GM23338 (cell line): Measurements from ENCODE around the gene RPL7A. TPM values are rescaled to one million over a fixed set of nuclear protein-coding genes. Genes with fewer than 3 reads are reported as not detected.

Source experiments
- JUNB ChIP-seq: IDR thresholded peaks from one replicate; pipeline ENCODE4 v1.6.1; 2016; ENCODE audit warnings: antibody characterized with exemption; ENCODE audit not compliant: unreplicated experiment
- polyA plus RNA-seq: library from polyadenylated mRNA; unstranded; fragments of >200 nt; fragmentation: Nextera tagmentation; extraction: Ambion mirVana; gene quantifications from 2 replicates; pipeline ENCODE4 v1.2.1, GENCODE V29; 2016
- total RNA-seq: library from RNA; depleted of rRNA; stranded (reverse); fragments of >200 nt; shearing (Covaris generic); gene quantifications from 2 replicates; pipeline ENCODE4 v1.2.3, GENCODE V29; 2014
- TF ChIP-seq, protein P1 (sequence below): IDR thresholded peaks from one replicate; pipeline ENCODE4 v1.6.1; 2018; ENCODE audit warnings: antibody characterized with exemption; ENCODE audit not compliant: unreplicated experiment
- TF ChIP-seq, protein P2 (sequence below): fragments of 250-450 bp; sonication (Bioruptor Pico); IDR thresholded peaks from 2 replicates; pipeline ENCODE4 v1.5.0; 2020; ENCODE audit warnings: mild to moderate bottlenecking, moderate library complexity
- TF ChIP-seq, protein P3 (sequence below), 2 experiments: fragments of 200-600 bp in 1 of 2; sonication (generic) in 1 of 2; conservative IDR thresholded peaks; 2 replicates each; pipeline versions ENCODE4 v1.5.1 to v1.6.1; 2016 to 2017; ENCODE audit warnings: antibody characterized with exemption in 2 of 2, low read depth in 2 of 2, mild to moderate bottlenecking in 2 of 2, moderate library complexity in 1 of 2

RPL7A gene
- total and polyA plus RNA-seq, 2 experiments from 2014 or later: 1,644 to 2,020 TPM

DNA sequence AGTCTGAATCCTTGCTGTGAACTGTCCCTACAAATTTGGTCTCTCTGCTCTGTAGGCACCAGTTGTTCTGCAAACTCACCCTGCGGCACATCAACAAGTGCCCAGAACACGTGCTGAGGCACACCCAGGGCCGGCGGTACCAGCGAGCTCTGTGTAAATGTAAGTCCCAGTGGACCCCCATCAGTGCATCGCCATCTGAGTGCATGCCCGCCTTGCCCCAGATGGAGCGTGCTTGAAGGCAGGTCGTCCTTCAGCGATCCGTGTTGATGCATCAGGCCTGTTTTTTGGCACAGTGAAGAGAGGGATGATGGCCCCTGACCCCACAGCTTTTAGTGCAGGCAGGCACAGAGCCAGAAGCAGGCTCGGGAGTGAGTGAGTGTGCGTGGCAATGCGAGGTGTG is 9.6 kb downstream of the RPL7A start (continued):
- TF ChIP-seq, protein P1, sequence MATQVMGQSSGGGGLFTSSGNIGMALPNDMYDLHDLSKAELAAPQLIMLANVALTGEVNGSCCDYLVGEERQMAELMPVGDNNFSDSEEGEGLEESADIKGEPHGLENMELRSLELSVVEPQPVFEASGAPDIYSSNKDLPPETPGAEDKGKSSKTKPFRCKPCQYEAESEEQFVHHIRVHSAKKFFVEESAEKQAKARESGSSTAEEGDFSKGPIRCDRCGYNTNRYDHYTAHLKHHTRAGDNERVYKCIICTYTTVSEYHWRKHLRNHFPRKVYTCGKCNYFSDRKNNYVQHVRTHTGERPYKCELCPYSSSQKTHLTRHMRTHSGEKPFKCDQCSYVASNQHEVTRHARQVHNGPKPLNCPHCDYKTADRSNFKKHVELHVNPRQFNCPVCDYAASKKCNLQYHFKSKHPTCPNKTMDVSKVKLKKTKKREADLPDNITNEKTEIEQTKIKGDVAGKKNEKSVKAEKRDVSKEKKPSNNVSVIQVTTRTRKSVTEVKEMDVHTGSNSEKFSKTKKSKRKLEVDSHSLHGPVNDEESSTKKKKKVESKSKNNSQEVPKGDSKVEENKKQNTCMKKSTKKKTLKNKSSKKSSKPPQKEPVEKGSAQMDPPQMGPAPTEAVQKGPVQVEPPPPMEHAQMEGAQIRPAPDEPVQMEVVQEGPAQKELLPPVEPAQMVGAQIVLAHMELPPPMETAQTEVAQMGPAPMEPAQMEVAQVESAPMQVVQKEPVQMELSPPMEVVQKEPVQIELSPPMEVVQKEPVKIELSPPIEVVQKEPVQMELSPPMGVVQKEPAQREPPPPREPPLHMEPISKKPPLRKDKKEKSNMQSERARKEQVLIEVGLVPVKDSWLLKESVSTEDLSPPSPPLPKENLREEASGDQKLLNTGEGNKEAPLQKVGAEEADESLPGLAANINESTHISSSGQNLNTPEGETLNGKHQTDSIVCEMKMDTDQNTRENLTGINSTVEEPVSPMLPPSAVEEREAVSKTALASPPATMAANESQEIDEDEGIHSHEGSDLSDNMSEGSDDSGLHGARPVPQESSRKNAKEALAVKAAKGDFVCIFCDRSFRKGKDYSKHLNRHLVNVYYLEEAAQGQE: no peak
- TF ChIP-seq, protein P2, sequence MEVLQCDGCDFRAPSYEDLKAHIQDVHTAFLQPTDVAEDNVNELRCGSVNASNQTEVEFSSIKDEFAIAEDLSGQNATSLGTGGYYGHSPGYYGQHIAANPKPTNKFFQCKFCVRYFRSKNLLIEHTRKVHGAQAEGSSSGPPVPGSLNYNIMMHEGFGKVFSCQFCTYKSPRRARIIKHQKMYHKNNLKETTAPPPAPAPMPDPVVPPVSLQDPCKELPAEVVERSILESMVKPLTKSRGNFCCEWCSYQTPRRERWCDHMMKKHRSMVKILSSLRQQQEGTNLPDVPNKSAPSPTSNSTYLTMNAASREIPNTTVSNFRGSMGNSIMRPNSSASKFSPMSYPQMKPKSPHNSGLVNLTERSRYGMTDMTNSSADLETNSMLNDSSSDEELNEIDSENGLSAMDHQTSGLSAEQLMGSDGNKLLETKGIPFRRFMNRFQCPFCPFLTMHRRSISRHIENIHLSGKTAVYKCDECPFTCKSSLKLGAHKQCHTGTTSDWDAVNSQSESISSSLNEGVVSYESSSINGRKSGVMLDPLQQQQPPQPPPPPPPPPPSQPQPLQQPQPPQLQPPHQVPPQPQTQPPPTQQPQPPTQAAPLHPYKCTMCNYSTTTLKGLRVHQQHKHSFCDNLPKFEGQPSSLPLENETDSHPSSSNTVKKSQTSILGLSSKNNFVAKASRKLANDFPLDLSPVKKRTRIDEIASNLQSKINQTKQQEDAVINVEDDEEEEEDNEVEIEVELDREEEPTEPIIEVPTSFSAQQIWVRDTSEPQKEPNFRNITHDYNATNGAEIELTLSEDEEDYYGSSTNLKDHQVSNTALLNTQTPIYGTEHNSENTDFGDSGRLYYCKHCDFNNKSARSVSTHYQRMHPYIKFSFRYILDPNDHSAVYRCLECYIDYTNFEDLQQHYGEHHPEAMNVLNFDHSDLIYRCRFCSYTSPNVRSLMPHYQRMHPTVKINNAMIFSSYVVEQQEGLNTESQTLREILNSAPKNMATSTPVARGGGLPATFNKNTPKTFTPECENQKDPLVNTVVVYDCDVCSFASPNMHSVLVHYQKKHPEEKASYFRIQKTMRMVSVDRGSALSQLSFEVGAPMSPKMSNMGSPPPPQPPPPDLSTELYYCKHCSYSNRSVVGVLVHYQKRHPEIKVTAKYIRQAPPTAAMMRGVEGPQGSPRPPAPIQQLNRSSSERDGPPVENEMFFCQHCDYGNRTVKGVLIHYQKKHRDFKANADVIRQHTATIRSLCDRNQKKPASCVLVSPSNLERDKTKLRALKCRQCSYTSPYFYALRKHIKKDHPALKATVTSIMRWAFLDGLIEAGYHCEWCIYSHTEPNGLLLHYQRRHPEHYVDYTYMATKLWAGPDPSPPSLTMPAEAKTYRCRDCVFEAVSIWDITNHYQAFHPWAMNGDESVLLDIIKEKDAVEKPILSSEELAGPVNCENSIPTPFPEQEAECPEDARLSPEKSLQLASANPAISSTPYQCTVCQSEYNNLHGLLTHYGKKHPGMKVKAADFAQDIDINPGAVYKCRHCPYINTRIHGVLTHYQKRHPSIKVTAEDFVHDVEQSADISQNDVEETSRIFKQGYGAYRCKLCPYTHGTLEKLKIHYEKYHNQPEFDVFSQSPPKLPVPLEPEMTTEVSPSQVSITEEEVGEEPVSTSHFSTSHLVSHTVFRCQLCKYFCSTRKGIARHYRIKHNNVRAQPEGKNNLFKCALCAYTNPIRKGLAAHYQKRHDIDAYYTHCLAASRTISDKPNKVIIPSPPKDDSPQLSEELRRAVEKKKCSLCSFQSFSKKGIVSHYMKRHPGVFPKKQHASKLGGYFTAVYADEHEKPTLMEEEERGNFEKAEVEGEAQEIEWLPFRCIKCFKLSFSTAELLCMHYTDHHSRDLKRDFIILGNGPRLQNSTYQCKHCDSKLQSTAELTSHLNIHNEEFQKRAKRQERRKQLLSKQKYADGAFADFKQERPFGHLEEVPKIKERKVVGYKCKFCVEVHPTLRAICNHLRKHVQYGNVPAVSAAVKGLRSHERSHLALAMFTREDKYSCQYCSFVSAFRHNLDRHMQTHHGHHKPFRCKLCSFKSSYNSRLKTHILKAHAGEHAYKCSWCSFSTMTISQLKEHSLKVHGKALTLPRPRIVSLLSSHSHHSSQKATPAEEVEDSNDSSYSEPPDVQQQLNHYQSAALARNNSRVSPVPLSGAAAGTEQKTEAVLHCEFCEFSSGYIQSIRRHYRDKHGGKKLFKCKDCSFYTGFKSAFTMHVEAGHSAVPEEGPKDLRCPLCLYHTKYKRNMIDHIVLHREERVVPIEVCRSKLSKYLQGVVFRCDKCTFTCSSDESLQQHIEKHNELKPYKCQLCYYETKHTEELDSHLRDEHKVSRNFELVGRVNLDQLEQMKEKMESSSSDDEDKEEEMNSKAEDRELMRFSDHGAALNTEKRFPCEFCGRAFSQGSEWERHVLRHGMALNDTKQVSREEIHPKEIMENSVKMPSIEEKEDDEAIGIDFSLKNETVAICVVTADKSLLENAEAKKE: no peak
- TF ChIP-seq, protein P3, sequence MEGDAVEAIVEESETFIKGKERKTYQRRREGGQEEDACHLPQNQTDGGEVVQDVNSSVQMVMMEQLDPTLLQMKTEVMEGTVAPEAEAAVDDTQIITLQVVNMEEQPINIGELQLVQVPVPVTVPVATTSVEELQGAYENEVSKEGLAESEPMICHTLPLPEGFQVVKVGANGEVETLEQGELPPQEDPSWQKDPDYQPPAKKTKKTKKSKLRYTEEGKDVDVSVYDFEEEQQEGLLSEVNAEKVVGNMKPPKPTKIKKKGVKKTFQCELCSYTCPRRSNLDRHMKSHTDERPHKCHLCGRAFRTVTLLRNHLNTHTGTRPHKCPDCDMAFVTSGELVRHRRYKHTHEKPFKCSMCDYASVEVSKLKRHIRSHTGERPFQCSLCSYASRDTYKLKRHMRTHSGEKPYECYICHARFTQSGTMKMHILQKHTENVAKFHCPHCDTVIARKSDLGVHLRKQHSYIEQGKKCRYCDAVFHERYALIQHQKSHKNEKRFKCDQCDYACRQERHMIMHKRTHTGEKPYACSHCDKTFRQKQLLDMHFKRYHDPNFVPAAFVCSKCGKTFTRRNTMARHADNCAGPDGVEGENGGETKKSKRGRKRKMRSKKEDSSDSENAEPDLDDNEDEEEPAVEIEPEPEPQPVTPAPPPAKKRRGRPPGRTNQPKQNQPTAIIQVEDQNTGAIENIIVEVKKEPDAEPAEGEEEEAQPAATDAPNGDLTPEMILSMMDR (conservative IDR thresholded peaks at IDR 0.05; ENCODE audit: low read depth in 2 of 2): no peak
- TF ChIP-seq JUNB: no peak
